Breast epithelium (tissue), 3 donors: ENCODE results near the gene KRABD2.

ENCODE experiments used
- CTCF ChIP-seq, 3 donors: fragments of 450-650 bp; IDR thresholded peaks; one replicate each; pipeline ENCODE4 v1.5.1; 2016 to 2017; ENCODE audit warnings: antibody characterized with exemption in 3 of 3, mild to moderate bottlenecking in 3 of 3, moderate library complexity in 3 of 3
- POLR2AphosphoS5 ChIP-seq, 3 donors: sonication (generic); formaldehyde crosslinking; IDR thresholded peaks; one replicate each; pipeline ENCODE4 v1.6.1; 2017; ENCODE audit warnings: antibody characterized with exemption in 3 of 3

- TF ChIP-seq CTCF (IDR thresholded peaks at IDR 0.05) (no peak), POLR2AphosphoS5 (IDR thresholded peaks at IDR 0.05) (no peak)
Measured at GRCh38 chr17:8421571-8421970, 45.1 kb upstream of the KRABD2 start.
